AG08395 (cell line): ENCODE results near the gene CTBP1.
"Not testable (repeated sequence)": the region's sequence is repeated elsewhere in the genome, so short reads cannot be mapped to it uniquely, and the experiment has no call there.

Experiments used
- DNase-seq: peaks from one replicate; pipeline ENCODE4 v3.0.0; 2012; ENCODE audit warnings: mixed read lengths, low spot score

Gene CTBP1

GRCh38 chr4:1248245-1249147, at the start of gene CTBP1:
CTBP1 (minus strand) TSS chr4:1249130; CDS start chr4:1241331, 7,799 bp downstream.
- peak; percentile 99 for DNase-seq

- DNase-seq, result no peak
Measured at GRCh38 chr4:1298461-1298860, 49.5 kb upstream of the CTBP1 start.

GRCh38 chr4:1297456-1298325, 48.8 kb upstream of the CTBP1 start:
- DNase-seq, result no peak

- DNase-seq, result no peak
Measured at GRCh38 chr4:1297023-1297395, 48.1 kb upstream of the CTBP1 start.

GRCh38 chr4:1296324-1297022, 47.5 kb upstream of the CTBP1 start:
- no peak for DNase-seq

GRCh38 chr4:1295405-1296055, 46.6 kb upstream of the CTBP1 start:
- DNase-seq, result no peak

GRCh38 chr4:1294891-1295290, 46.0 kb upstream of the CTBP1 start:
- no peak for DNase-seq

GRCh38 chr4:1294424-1294823, 45.5 kb upstream of the CTBP1 start:
- DNase-seq, result no peak

GRCh38 chr4:1293991-1294390, 45.1 kb upstream of the CTBP1 start:
- DNase-seq, result no peak

GRCh38 chr4:1293531-1293941, 44.6 kb upstream of the CTBP1 start:
- no peak for DNase-seq

- DNase-seq, result not testable (repeated sequence)
Measured at GRCh38 chr4:1292703-1293011, 43.7 kb upstream of the CTBP1 start.

GRCh38 chr4:1291996-1292702, 43.2 kb upstream of the CTBP1 start:
- DNase-seq, result no peak

- DNase-seq, result no peak
Measured at GRCh38 chr4:1291091-1291490, 42.2 kb upstream of the CTBP1 start.

GRCh38 chr4:1290165-1290977, 41.4 kb upstream of the CTBP1 start:
- peak; percentile 12 for DNase-seq

GRCh38 chr4:1289207-1290164, 40.6 kb upstream of the CTBP1 start, which contains the start of gene MAEA:
MAEA (plus strand) TSS chr4:1289891; CDS start chr4:1289914, 23 bp downstream.
- peak; percentile 100 for DNase-seq

GRCh38 chr4:1288786-1289185, 39.9 kb upstream of the CTBP1 start:
- DNase-seq, result no peak

- DNase-seq, result peak; percentile 31
Measured at GRCh38 chr4:1285790-1286553, 37.0 kb upstream of the CTBP1 start.

- no peak for DNase-seq
Measured at GRCh38 chr4:1285151-1285789, 36.3 kb upstream of the CTBP1 start.
